ENCODE measurements around the gene SACM1L.

The SACM1L gene, protein sequence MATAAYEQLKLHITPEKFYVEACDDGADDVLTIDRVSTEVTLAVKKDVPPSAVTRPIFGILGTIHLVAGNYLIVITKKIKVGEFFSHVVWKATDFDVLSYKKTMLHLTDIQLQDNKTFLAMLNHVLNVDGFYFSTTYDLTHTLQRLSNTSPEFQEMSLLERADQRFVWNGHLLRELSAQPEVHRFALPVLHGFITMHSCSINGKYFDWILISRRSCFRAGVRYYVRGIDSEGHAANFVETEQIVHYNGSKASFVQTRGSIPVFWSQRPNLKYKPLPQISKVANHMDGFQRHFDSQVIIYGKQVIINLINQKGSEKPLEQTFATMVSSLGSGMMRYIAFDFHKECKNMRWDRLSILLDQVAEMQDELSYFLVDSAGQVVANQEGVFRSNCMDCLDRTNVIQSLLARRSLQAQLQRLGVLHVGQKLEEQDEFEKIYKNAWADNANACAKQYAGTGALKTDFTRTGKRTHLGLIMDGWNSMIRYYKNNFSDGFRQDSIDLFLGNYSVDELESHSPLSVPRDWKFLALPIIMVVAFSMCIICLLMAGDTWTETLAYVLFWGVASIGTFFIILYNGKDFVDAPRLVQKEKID

DNA sequence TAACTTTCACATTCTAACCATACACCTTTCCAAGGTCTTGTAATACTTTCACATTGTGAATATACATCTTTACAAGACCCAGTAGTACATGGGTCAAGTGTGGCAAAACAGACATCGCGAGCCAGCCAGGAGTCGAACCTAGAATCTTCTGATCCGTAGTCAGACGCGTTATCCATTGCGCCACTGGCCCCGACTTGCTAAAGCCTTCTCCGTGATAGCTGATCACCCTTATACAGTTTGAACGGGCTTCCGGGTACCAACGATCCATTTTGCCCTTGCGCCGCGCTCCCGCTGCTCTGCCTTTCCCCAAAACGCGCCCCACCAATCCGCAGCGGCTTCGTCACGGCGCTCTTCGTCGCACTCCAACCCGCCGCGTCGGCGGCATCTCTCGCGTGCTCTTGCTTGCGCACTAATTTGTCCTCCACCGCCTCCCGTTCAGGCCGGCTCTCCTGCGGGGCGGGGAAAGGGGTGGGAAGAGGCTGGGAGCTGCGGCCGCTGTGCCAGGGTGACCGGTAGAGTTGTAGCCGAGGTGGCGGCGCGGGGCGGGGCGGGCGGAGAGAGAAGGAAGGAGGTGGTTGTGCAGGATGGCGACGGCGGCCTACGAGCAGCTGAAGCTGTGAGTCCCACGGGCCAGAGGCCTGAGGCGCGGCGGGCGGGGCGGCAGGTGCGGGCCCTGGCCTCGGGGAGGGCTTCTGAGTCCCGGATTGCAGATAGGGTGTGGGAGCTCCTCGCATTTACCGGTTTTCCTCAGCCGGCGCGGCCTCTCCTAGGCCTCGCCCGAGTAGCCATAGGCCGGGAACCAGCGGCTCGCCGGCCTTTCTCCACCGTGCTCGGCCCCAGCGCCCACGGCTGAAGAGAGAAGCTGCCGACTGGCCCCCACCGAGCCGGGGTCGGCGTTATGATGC is at the start of gene SACM1L:
SACM1L (plus strand) TSS at position 515 of the 905 bp plus-strand sequence; CDS start at position 585, 70 bp downstream.
- peak; percentile 91 for DNase-seq

DNA sequence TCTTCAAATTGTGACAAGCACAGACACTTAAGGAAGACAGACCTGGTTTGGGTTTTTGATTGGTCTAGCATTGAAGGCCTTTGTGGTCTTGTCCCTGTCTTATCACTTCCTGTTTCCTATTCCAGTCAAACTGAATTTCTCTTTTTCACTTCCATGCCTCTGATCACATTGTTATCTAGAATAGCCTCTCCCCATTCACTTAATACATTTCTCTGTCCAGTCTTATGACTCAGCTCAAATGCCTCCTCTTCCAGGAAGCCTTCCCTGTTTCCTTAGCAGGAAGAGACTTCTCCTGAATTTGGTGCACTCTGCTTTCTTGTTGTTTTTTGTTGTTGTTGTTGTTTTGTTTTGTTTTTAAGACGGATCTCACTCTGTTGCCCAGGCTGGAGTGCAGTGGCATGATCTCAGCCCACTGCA is 49.1 kb upstream of the SACM1L start:
- no peak for DNase-seq

DNA sequence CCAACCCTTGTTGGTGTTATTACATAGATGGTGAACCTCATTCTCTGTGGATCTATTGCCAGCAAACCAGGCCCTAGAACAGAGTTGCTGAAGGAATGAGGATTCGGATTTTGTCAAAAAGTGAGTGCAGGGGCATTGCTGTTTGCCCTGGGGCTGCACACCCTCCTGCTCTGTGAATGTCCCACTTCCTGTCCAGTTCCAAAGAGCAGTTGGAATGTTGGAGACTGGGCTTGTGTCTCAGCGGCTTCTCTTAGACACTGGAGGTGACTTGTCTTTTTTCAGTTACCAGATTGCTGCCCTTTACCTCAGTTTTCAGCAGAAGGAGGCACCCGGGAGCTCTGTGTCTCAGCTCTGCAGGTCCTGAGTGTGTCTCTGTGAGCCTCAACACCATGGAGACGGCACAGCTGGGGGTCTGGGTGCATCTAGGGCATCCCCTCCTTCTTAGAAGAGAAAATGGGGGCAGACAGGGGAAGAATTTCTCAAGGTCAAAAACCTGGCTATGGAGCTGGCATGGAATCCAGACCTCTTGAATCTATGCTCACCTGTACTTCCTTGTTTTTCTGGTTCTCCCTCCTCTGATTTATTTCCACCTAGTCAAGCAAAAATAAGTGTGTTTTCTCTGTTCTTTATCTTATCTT is 48.4 kb upstream of the SACM1L start:
- no peak for DNase-seq

DNA sequence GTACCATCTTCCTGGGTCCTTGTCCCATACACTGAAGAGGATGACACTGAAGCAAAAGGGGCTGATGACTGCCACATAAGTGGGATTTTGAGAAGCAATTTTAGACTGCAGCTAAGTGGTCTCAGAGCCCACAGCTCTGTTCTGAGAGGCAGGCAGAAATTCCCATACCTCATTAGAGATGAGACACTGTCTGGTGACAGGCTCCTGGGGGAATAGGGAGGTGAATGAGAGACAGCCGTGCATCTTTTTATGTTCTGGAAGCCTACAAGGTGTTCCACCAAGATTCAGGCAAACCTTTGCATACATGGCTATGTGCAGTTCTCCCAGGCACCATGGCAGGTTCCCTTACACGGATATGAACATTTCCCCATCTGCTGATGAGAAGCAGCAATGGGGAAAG is 47.4 kb upstream of the SACM1L start:
- DNase-seq = no peak

DNA sequence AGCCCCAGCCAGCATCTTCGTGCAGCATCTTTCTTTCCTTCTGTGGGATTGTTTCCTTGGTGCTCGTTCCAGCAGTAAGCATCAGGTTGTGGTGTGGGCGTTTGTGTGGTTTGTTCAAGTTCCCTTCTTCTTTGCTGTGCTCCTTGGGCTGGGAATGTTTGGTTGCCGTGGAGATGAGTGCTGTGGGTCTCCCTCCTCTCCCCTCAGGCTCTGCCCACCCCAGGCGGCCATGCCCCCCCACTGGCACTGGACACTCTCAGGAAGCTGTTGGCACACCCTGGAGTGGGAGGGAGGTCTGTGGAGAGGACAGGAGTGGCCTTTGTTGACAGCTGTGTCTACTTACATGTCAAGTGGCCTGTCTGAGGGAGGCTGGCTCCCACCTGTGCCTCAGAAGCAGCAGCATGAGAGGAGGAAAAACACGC is 46.5 kb upstream of the SACM1L start:
- DNase-seq = no peak

DNA sequence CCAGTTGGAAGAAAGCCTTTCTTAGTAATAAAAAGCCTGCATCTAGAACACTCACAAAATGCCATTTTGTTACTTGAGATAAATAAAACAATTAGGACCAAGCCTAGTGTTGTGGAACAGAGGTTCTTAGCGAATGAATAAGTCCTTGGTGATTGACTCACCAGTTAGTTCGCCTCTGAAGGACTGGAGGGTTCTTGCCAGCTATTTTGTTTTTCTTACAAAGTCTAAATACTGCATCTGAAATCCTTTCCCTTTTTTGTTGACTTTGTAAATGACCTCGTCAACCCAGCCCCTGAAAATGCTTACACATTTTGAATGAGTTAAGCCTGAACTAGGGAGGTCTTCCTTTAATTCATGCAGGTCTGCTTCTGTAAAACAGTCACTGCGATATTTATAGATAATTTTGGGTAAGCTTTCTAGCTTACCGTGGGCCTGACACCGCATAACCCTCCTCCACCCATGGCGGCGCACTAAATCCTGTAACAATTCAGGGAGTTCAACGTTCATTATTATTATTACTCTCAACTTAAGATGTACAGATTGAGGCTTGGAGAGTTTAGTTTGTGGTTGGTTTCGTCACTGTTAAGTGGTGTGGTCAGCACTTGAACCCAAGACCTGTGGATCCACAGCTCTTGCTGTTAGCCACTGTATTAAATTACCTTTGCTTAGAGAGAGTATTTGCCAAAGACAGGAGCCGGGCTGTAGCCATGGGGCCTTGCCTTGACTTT is 45.0 kb upstream of the SACM1L start:
- no peak for DNase-seq

DNA sequence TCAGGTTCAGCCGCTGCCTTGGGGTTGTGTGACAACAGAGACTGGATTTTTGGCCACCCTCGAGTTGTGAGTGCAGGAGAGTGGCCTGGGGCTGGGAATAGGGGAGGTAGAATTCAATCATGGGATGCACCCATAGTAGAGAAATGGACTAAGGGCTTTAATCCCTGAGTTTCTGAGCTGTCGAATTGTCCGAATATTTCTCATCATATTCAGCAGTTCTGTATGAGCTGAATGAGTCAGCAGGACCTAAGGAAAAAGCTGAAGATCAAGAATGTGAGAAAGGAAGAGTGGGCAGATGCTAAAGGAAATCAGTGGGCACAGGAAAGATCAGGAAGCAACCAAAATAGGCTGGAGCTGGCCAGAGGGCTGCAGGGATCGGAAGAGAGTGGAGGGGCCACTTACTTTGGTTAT is 44.4 kb upstream of the SACM1L start:
- DNase-seq = no peak

DNA sequence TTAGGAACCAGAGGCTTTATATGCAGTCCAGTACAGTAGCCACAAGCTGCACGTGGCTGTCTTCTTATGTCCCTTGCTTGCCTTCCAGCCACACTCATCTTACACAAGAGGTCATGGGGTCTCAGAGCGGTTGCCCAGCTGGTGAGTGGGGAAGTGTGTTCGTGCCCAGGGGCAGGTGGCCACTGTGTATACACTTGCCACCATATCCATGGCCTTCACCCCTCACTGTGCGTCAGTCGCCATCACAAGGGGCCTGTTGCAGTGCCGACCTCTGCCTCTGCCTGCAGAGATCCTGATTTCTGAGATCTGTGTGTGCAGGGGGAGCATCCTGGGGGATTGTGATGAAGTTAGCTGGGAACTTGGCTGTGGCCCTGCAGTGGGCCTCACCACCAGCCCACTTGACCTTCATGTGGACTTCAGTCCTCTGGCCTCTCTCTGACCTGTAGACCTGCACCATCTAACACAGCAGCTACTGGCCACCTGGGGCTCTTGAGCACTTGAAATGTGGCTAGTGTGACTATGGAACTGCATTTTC is 43.1 kb upstream of the SACM1L start:
- no peak for DNase-seq

DNA sequence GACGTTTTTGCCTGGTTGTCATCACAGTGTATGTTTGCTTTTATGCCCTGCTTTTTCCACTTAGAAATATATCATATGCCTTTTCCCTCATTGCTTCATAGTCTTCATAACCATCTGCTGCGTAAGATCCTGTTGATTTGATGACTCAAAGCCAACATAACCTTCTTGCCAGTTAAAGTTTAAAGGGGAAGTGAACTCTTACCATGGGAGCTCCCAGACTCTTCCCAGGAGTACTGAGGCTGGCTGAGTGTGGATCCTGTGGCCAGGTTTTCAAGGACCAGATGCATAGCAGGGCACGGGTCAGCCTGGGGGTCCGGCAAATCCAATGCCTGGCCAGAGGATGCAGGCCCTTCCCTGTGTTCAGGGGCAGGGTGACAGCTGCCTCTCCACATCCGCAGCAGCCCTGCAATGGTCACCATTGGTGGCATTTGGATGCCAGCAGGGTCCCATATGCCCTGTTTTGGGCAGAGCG is 42.0 kb upstream of the SACM1L start:
- DNase-seq = no peak

DNA sequence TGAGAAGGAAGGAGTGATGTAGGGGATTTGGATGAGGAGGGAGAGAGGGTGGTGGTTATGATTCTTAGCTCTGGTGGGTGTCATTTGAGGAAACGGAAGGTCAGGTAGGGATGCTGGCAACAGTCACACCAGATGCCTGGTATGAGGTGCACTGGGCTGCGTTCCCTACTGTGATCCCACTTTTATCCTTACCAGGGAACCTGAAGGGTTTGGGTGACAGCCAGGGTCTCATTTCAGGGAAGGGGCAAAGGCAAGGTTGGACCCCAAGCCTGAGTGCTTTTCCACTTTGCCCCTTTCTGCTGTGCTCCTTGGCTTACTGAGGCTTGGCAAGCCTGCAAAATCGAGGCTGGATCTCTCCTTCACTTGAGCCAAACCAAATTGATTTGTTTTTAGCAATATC is 36.0 kb upstream of the SACM1L start:
- DNase-seq = no peak

DNA sequence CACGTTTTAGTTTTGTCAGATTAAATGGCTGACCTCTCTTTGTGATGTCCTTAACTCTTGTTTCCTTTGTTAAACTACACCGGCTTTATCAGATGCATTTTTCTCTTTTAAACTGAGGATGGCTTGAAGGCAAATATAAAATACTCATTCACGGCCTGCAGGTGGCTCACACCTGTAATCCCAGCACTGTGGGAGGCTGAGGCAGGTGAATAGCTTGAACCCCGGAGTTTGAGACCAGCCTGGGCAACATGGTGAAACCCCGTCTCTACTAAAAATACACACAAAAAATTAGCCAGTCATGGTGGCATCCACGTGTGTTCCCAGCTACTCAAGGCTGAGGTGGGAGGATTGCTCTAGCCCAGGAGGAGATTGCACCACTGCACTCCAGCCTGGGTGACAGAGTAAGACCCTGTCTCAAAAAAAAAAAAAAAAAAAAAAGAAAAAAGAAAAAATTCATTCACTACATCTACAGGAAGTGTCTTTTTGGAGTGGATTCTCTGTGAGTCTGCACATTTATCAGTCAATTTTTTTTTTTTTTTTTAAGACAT is 34.7 kb upstream of the SACM1L start:
- no peak for DNase-seq

DNA sequence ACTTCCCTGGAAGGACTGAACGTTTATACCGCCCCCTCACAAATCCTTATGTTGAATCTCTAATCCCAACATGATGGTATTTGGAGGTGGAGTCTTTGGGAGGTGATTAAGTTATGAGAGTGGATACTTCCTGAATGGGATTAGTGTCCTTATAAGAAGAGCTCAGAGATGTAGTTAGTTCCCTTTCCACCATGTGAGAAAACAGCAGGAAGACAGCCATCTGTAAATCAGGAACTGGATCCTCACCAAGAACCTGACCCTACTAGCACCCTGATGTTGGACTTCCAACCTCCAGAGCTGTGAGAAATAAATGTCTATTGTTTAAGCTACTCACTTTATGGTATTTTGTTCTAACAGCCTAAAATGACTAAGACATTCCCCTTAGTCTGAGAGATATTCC is 33.3 kb upstream of the SACM1L start:
- DNase-seq = no peak

DNA sequence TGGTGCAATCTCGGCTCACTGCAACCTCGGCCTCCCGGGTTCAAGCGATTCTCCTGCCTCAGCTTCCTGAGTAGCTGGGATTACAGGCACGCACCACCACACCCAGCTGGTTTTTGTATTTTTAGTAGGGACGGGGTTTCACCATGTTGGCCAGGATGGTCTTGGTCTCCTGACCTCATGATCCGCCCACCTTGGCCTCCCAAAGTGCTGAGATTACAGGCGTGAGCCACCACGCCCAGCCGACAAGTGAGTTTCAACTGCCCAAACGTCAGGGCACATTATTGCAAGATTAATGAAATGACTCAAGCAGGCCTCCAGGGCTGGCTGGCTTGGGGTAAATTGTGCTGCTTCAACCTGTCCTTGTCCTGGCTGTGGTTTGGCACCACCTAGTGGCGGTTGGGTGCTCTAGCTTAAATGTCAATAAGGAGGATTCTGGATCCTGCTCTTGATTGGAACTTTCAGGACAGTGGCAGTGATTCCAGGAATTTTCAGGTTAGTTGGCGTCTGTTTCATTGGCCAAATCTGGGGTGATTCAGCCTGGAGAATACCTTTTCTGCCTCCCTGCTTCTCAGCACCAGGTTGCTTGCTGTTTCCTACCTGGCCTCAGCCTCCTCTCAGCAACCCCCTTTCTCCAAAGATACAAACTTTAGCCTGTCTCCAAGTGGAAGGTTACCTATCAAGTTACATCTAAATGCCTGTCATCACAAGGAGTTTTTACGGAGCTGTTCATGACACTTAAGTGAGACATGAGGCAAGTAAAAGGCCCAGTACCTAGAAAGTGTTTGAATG is 32.4 kb upstream of the SACM1L start:
- DNase-seq = peak; percentile 44

DNA sequence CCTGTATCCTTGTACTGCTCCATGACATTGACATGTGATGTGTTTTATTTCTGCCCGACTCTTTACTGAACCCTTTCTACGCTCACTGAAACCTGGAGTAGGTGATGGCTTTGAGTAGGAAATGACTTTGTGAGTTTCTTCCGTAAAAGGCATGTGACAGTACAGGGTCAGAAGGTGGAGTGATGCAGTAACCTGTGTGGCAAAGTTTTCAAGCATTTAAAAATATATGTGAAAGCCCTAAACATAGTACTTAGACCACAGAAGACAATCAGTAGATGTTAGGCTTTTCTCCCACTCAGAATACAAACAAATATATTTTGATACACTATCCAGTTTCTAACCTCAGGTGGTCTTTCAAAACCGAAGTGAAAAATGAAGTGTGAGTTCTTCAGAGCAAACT is 31.3 kb upstream of the SACM1L start:
- no peak for DNase-seq

DNA sequence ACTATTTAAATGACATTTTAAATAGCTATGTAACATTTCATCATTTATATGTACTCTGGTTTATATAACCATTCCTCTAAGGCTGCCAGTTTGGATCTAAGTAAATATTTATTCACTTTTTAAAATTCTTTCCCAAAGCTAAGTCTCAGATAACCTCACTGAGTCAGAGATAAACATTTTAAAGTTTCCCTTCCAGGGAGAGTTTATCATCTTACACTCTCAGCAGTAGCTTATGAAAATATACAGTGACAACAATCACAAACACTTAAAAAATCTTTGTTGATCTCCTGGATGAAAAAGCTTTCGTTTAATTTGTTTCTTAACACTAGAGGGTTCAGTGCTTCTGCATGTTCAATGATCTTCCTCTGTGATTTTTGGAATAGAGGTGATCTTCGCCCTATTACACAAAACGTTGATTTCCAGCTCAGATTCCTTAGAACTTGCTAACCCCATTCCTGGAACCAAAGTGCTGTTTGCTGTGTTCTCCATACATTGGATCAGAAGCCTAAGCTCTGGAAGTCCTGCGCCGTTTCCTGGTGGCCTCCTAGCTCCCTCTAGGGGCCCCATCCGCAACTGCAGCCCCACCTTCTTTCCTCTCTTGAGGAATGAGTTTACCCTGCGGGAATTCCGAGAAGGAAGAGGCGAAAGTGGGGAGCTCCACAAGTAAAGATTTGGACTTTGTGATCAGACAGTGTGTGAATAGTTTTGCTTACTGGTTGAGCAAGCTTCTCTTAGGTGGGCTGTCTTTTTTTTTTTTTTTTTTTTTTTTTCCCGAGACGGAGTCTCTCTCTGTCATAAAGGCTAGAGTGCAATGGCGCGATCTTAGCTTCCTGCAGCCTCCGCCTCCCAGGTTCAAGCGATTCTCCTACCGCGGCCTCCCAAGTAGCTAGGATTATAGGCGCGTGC is 29.3 kb upstream of the SACM1L start:
- no peak for DNase-seq

DNA sequence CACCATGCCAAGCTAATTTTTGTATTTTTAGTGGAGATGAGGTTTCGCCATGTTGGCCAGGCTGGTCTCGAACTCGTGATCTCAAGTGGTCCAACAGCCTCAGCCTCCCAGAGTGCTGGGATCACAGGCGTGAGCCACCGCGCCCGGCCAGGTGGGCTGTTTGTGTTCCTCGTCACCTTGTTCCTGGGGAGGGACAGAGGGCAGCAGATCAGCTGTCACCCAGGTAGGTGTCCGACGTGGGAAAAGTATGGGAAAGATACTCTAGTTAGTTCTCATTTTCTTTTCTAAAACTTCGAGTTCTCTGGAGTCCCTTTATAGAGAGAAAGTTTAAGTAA is 28.7 kb upstream of the SACM1L start:
- no peak for DNase-seq

DNA sequence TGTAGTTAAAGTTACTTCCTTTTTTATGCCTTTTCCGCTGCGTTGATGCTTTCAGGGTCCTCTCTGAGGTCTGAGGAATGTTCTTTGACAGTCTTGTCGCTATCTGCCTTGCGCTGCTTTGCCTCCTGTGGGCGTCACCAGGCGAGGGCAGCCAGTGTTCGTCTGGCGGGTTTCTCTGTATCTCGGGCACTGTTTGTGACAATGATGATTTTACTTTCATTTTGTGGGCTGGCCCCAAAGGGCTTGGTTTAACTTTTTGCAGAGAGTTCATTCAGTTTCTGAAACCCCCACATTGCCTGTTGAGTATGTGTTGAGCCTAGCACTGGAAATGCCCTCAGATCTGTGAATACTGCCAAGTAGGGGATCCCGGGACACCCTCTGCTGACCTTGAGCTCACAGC is 24.6 kb upstream of the SACM1L start:
- DNase-seq = no peak

DNA sequence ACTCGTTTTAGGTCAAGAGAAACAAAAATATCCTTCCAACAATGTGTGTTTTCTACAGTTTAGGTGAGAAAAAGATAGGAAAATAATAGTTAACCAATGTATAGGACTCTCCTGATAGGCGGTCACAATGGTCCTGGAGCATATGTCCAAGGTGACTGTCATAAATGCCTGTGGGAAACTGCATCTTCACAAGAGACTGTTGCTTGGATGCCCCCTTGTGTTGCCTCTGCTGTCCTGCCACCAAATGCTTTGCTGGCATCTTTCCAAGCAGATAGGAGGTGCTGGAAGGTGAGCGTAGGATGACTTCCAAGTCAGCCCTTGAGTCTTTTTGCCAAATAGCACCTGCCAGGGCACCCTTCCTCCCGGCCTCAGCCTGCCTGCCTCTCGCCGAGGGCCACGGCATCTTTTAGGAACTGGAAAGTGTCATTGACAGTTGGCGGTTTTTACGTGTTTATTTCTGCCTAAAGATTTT is 24.1 kb upstream of the SACM1L start:
- no peak for DNase-seq

DNA sequence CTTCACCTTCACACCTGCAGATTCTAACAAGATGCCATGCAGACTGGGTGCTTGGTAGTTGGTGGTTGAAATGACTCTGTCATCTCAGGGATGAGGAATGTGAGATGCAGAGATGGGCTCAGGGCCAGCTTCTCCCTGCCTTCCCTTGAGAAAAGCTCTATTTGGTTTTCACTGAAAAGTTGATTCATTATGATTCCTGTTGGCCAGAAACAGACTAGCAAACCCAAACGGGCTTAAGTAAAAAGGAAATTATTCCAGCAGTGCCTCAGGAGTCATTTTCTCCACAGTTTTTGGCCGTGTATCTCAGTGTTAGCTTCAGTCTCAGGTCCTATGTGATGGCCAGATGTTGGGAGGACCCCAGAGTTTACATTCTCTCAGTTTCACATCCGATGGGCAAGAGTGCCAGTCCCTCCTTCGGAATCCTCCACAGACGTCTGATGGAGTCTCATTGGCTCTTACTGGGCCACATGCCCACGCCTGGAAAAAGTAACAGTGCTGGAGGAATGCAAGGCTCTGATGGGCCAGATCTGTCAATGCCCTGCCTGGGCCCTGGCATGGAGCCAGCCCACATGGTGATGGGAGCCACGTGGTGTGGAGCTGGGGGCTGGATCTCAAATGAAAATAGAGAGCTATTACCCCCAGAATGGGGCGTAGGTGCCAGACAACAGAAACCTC is 22.3 kb upstream of the SACM1L start:
- DNase-seq = no peak

All from NCI-H774 (cell line).